GM23338 (cell line): Measurements from ENCODE around the gene SELENOM. TPM values are rescaled to one million over a fixed set of nuclear protein-coding genes. Genes with fewer than 3 reads are reported as not detected.
A peak's percentile ranks its signal among the peaks of the same experiment; 100 is the strongest.

ENCODE experiments used
- ATAC-seq: fragments of 200-7000 bp; cut with Tn5 transposase; 3 replicates; pipeline ENCODE4 v1.9.1; 2020
- DNase-seq: peaks from one replicate; pipeline ENCODE4 v3.0.0-alpha.2; 2015; ENCODE audit warnings: low spot score
- H2AFZ ChIP-seq: fragments of 200-600 bp; sonication (generic); 2 replicates; pipeline ENCODE4 v1.8.0; 2016; ENCODE audit warnings: antibody characterized with exemption, mild to moderate bottlenecking, moderate library complexity
- H3F3A ChIP-seq: fragments of 200-600 bp; sonication (generic); replicated peaks from 2 replicates; pipeline ENCODE4 v1.8.0; 2017; ENCODE audit warnings: antibody characterized with exemption, mixed run types, low read depth
- H3K27ac ChIP-seq: fragments of 200-600 bp; sonication (generic); 2 replicates; pipeline ENCODE4 v1.6.1; 2016; ENCODE audit warnings: low read depth
- H3K27me3 ChIP-seq: fragments of 200-600 bp; sonication (generic); 2 replicates; pipeline ENCODE4 v1.8.0; 2016; ENCODE audit warnings: mild to moderate bottlenecking, mixed run types, moderate library complexity; ENCODE audit not compliant: insufficient read depth
- H3K36me3 ChIP-seq: fragments of 200-600 bp; sonication (generic); 2 replicates; pipeline ENCODE4 v1.8.0; 2016; ENCODE audit warnings: mild to moderate bottlenecking; ENCODE audit not compliant: insufficient read depth
- H3K4me1 ChIP-seq: fragments of 200-600 bp; sonication (generic); 2 replicates; pipeline ENCODE4 v1.8.0; 2016; ENCODE audit warnings: mild to moderate bottlenecking, moderate library complexity; ENCODE audit not compliant: insufficient read depth
- H3K4me2 ChIP-seq: fragments of 200-600 bp; sonication (generic); 2 replicates; pipeline ENCODE4 v1.7.1; 2017; ENCODE audit warnings: mixed run types
- H3K4me3 ChIP-seq: fragments of 200-600 bp; sonication (generic); 2 replicates; pipeline ENCODE4 v1.6.1; 2016; ENCODE audit warnings: mixed run types
- H3K79me2 ChIP-seq: fragments of 200-600 bp; sonication (generic); replicated peaks from 2 replicates; pipeline ENCODE4 v1.8.0; 2017; ENCODE audit warnings: mild to moderate bottlenecking; ENCODE audit not compliant: insufficient read depth
- H3K9me2 ChIP-seq: fragments of 200-600 bp; sonication (generic); 2 replicates; pipeline ENCODE4 v1.8.0; 2017; ENCODE audit not compliant: insufficient read depth
- H4K20me1 ChIP-seq: fragments of 200-600 bp; sonication (generic); replicated peaks from 2 replicates; pipeline ENCODE4 v1.8.0; 2017; ENCODE audit warnings: mild to moderate bottlenecking; ENCODE audit not compliant: insufficient read depth
- H3K27ac Mint-ChIP-seq: 2 replicates; pipeline ENCODE4 v1.8.0; 2020; ENCODE audit warnings: inconsistent platforms, mild to moderate bottlenecking, moderate library complexity, mixed read lengths
- H3K27me3 Mint-ChIP-seq: 3 replicates; pipeline ENCODE4 v1.8.0; 2022; ENCODE audit warnings: low read depth, mild to moderate bottlenecking, moderate library complexity, mixed read lengths, inconsistent platforms; ENCODE audit not compliant: insufficient read depth, poor library complexity
- H3K36me3 Mint-ChIP-seq: 3 replicates; pipeline ENCODE4 v1.8.0; 2021; ENCODE audit warnings: low read depth, mild to moderate bottlenecking, inconsistent platforms, moderate library complexity, mixed read lengths
- H3K4me1 Mint-ChIP-seq: 3 replicates; pipeline ENCODE4 v1.8.0; 2020; ENCODE audit warnings: mild to moderate bottlenecking, inconsistent platforms, mixed read lengths
- H3K4me3 Mint-ChIP-seq: 3 replicates; pipeline ENCODE4 v1.8.0; 2021; ENCODE audit warnings: moderate library complexity, mild to moderate bottlenecking, inconsistent platforms, mixed read lengths
- H3K9me3 Mint-ChIP-seq: 3 replicates; pipeline ENCODE4 v1.8.0; 2020; ENCODE audit warnings: moderate library complexity, mild to moderate bottlenecking, inconsistent platforms, mixed read lengths
- CTCF ChIP-seq, 2 experiments: fragments of 200-600 bp in 1 of 2; sonication (generic) in 1 of 2; conservative IDR thresholded peaks; 2 replicates each; pipeline versions ENCODE4 v1.5.1 to v1.6.1; 2016 to 2017; ENCODE audit warnings: antibody characterized with exemption in 2 of 2, low read depth in 2 of 2, mild to moderate bottlenecking in 2 of 2, moderate library complexity in 1 of 2
- EZH2 ChIP-seq: fragments of 200-600 bp; sonication (generic); IDR thresholded peaks from one replicate; pipeline ENCODE4 v1.8.0; 2017; ENCODE audit warnings: antibody characterized with exemption, mild to moderate bottlenecking, low read depth; ENCODE audit not compliant: unreplicated experiment
- POLR2AphosphoS5 ChIP-seq: IDR thresholded peaks from 2 replicates; pipeline ENCODE4 v1.6.1; 2016; ENCODE audit warnings: antibody characterized with exemption, low read depth
- REST ChIP-seq: IDR thresholded peaks from one replicate; pipeline ENCODE4 v1.6.1; 2018; ENCODE audit warnings: antibody characterized with exemption; ENCODE audit not compliant: unreplicated experiment
- STAT1 ChIP-seq: IDR thresholded peaks from one replicate; pipeline ENCODE4 v1.6.1; 2016; ENCODE audit warnings: antibody characterized with exemption; ENCODE audit not compliant: unreplicated experiment
- ZNF462 ChIP-seq: fragments of 250-450 bp; sonication (Bioruptor Pico); IDR thresholded peaks from 2 replicates; pipeline ENCODE4 v1.5.0; 2020; ENCODE audit warnings: mild to moderate bottlenecking, moderate library complexity
- polyA plus RNA-seq: library from polyadenylated mRNA; unstranded; fragments of >200 nt; fragmentation: Nextera tagmentation; extraction: Ambion mirVana; gene quantifications from 2 replicates; pipeline ENCODE4 v1.2.1, GENCODE V29; 2016
- total RNA-seq: library from RNA; depleted of rRNA; stranded (reverse); fragments of >200 nt; shearing (Covaris generic); gene quantifications from 2 replicates; pipeline ENCODE4 v1.2.3, GENCODE V29; 2014

The SELENOM gene
- total and polyA plus RNA-seq, 2 experiments from 2014 or later: 44.9 to 50.8 TPM

GRCh38 chr22:31153357-31153756, 46.0 kb upstream of the SELENOM start (continued):
- TF ChIP-seq CTCF (conservative IDR thresholded peaks at IDR 0.05; ENCODE audit: low read depth in 2 of 2): no peak
- no peak for TF ChIP-seq REST
- TF ChIP-seq STAT1: no peak

GRCh38 chr22:31151872-31152271, 44.5 kb upstream of the SELENOM start:
- H3K9me2 ChIP-seq: no peaks in the 10 kb centered on the region
- Mint-ChIP-seq H3K36me3 (peaks cover 4% of the 10 kb centered on the region; the same call in 1 of the 3 replicates), H3K27me3 (peaks cover 2% of the 10 kb centered on the region), H3K27ac (no peak overlapping the region), H3K9me3 (peaks cover 14% of the 10 kb centered on the region), H3K4me1 (no peaks in the 10 kb centered on the region), H3K4me3 (no peak overlapping the region)
- H3K4me1 ChIP-seq: no peaks in the 10 kb centered on the region
- H3K79me2 ChIP-seq: no peaks in the 10 kb centered on the region
- no peaks in the 10 kb centered on the region for H4K20me1 ChIP-seq
- H3K27ac ChIP-seq: no peak overlapping the region
- no peak for TF ChIP-seq ZNF462 (CRISPR knock-in tag)
- no peak for TF ChIP-seq POLR2AphosphoS5
- TF ChIP-seq STAT1: no peak
- TF ChIP-seq CTCF (conservative IDR thresholded peaks at IDR 0.05; ENCODE audit: low read depth in 2 of 2): no peak
- no peak for TF ChIP-seq EZH2
- ATAC-seq: no peak
- DNase-seq: no peak
- no peak overlapping the region for H3K4me2 ChIP-seq
- no peak overlapping the region for H3K4me3 ChIP-seq
- H2AFZ ChIP-seq: peak overlapping the region; percentile 29; the same call in 1 of the 2 replicates
- H3K27me3 ChIP-seq: peaks cover under 1% of the 10 kb centered on the region; the same call in 1 of the 2 replicates
- H3F3A ChIP-seq: no peaks in the 10 kb centered on the region
- no peaks in the 10 kb centered on the region for H3K36me3 ChIP-seq
